Progenitor cell of endocrine pancreas (in vitro differentiated cells): ENCODE results near the gene CWC25. TPM values are rescaled to one million over a fixed set of nuclear protein-coding genes. Genes with fewer than 3 reads are reported as not detected.
A peak's percentile ranks its signal among the peaks of the same experiment; 100 is the strongest.

Experiments used
- DNase-seq: peaks from one replicate; pipeline ENCODE4 v3.0.0; 2021; ENCODE audit warnings: low spot score; ENCODE audit not compliant: unreplicated experiment
- H3K27ac Mint-ChIP-seq: 2 replicates; pipeline ENCODE4 v1.8.0; 2021; ENCODE audit warnings: mild to moderate bottlenecking, moderate library complexity, mixed read lengths
- H3K27me3 Mint-ChIP-seq: 2 replicates; pipeline ENCODE4 v1.8.0; 2021; ENCODE audit warnings: mixed read lengths
- H3K36me3 Mint-ChIP-seq: 2 replicates; pipeline ENCODE4 v1.8.0; 2022; ENCODE audit warnings: mixed read lengths; ENCODE audit not compliant: insufficient read depth
- H3K4me1 Mint-ChIP-seq: 2 replicates; pipeline ENCODE4 v1.8.0; 2021; ENCODE audit warnings: low read depth, mixed read lengths
- H3K4me3 Mint-ChIP-seq: 2 replicates; pipeline ENCODE4 v1.8.0; 2021; ENCODE audit warnings: low read depth, mild to moderate bottlenecking, moderate library complexity, mixed read lengths
- H3K9me3 Mint-ChIP-seq: 2 replicates; pipeline ENCODE4 v1.8.0; 2021; ENCODE audit warnings: low read depth, mixed read lengths
- CTCF ChIP-seq: fragments of 200-600 bp; sonication (generic); IDR thresholded peaks from one replicate; pipeline ENCODE4 v1.5.0; 2021; ENCODE audit warnings: antibody characterized with exemption, mild to moderate bottlenecking; ENCODE audit not compliant: unreplicated experiment
- total RNA-seq: library from RNA; stranded (reverse); gene quantifications from 2 replicates; pipeline ENCODE4 v1.2.1, GENCODE V29; 2021

The CWC25 gene
- total RNA-seq, 1 donor from 2014 or later, result 17.1 TPM

GRCh38 chr17:38853292-38854219, 28.4 kb upstream of the CWC25 start, which contains the start of gene RPL23:
Gene RPL23, minus strand, starts transcription at chr17:38853721. Its CDS starts 11 bp downstream, at chr17:38853710.
- Mint-ChIP-seq H3K36me3 (peaks cover 37% of the 10 kb centered on the region), H3K27me3 (no peaks in the 10 kb centered on the region), H3K9me3 (no peaks in the 10 kb centered on the region), H3K4me3 (peak within 1 kb of the TSS; percentile 97), H3K4me1 (peaks cover 25% of the 10 kb centered on the region), H3K27ac (peak within 1 kb of the TSS; percentile 100)
- DNase-seq, result peak; percentile 78
- TF ChIP-seq CTCF, result no peak

- no peak for DNase-seq
- Mint-ChIP-seq H3K27me3 (no peaks in the 10 kb centered on the region), H3K4me1 (peaks cover 25% of the 10 kb centered on the region), H3K27ac (peak overlapping the region; percentile 100), H3K4me3 (peak overlapping the region; percentile 97), H3K9me3 (no peaks in the 10 kb centered on the region), H3K36me3 (peaks cover 42% of the 10 kb centered on the region)
- no peak for TF ChIP-seq CTCF
Observed at GRCh38 chr17:38852771-38853291, 27.7 kb upstream of the CWC25 start.

GRCh38 chr17:38851434-38851833, 26.3 kb upstream of the CWC25 start:
- DNase-seq, result no peak
- H3K27me3 Mint-ChIP-seq, result no peaks in the 10 kb centered on the region
- no peaks in the 10 kb centered on the region for H3K9me3 Mint-ChIP-seq
- H3K27ac Mint-ChIP-seq, result peak overlapping the region; percentile 100
- no peak for TF ChIP-seq CTCF
- H3K4me1 Mint-ChIP-seq, result peaks cover 25% of the 10 kb centered on the region
- H3K4me3 Mint-ChIP-seq, result peak overlapping the region; percentile 97
- H3K36me3 Mint-ChIP-seq, result peaks cover 45% of the 10 kb centered on the region

GRCh38 chr17:38850374-38850773, 25.3 kb upstream of the CWC25 start:
- peak overlapping the region; percentile 80 for H3K27ac Mint-ChIP-seq
- peaks cover 45% of the 10 kb centered on the region for H3K36me3 Mint-ChIP-seq

More at GRCh38 chr17:38850374-38850773, 25.3 kb upstream of the CWC25 start:
- no peak for DNase-seq
- Mint-ChIP-seq H3K27me3 (no peaks in the 10 kb centered on the region), H3K4me1 (peaks cover 25% of the 10 kb centered on the region), H3K4me3 (peak overlapping the region; percentile 97), H3K9me3 (no peaks in the 10 kb centered on the region)
- TF ChIP-seq CTCF, result no peak
